HK-2 (cell line): ENCODE results near the gene AGFG1.
"Not testable (repeated sequence)": the region's sequence is repeated elsewhere in the genome, so short reads cannot be mapped to it uniquely, and the experiment has no call there.

Source experiments
- DNase-seq: peaks from one replicate; pipeline ENCODE4 v3.0.0-alpha.2; 2018; ENCODE audit not compliant: unreplicated experiment

AGFG1 gene

DNA sequence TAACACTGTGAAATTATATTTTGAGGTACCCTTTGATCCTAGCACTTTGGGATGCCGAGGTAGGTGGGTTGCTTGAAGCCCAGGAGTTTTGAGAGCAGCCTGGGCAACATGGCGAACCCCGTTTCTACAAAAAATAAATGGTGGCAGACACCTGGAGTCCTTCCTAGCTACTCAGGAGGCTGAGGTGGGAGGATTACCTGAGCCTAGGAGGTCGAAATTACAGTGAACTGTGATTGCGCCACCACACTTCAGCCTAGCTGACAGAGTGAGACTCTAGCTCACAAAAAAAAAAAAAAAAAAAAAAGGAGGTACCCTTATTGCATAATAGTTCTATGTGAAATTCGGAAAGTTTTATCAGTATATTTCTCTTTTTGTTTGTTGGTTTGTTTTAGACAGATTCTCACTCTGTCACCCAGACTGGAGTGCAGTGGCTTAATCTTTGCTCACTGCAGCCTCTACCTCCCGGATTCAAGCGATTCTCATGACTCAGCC, 67.6 kb downstream of the AGFG1 start:
- DNase-seq: no peak

GRCh38 chr2:227540352-227540751, 68.4 kb downstream of the AGFG1 start:
- not testable (repeated sequence) for DNase-seq

GRCh38 chr2:227545990-227546389, 74.0 kb downstream of the AGFG1 start:
- DNase-seq: no peak

DNA sequence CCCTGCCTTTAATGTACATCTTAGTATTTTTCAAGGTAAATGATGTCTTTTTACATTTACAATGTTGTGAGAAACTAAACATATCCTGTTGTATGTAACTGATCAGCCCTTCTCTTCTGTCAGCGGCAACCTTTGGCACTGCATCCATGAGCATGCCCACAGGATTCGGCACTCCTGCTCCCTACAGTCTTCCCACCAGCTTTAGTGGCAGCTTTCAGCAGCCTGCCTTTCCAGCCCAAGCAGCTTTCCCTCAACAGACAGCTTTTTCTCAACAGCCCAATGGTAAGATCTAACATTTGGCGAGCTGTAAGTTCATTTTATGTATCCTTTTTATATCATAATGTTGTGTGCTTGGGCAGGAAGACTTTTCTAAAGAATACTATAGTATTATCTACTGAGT, 79.9 kb downstream of the AGFG1 start:
- no peak for DNase-seq

DNA sequence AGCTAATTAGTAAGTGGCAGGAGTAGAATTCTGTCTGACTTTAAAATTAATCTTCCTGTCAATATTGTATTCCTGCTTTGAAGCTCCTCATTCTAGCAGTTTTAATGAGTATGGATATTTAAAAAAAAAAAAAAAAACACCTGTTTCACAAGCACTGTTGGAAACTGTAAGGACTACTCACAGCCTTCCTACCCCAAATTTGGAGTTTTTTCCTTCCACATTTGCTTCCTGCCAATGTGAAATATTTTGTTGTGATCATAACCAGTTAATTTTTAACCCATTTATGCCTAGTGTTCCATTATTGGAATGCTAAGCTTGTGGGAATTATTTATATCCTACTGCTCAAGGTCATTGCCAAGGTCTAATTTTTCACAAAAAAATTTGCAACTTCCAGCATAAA, 90.6 kb downstream of the AGFG1 start:
- no peak for DNase-seq

DNA sequence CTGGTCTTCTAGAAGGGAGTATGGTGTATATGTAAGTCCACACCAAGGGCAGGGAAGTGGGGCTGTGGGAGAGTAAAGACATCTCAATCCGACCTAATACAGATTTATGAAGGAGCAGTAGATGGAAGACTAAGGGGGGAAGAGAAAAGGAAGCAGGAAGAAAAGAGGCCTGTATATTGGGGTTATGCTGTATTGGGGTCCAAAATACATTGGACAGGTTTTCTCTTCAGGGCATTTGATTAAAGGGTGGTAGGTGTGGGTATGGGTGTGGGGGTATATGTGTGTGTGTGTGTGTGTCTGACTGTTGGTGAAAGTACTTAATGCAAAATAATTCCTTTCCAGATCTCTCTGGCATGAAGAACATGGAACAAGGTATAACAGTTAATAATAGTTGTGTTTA, 93.1 kb downstream of the AGFG1 start:
- no peak for DNase-seq

DNA sequence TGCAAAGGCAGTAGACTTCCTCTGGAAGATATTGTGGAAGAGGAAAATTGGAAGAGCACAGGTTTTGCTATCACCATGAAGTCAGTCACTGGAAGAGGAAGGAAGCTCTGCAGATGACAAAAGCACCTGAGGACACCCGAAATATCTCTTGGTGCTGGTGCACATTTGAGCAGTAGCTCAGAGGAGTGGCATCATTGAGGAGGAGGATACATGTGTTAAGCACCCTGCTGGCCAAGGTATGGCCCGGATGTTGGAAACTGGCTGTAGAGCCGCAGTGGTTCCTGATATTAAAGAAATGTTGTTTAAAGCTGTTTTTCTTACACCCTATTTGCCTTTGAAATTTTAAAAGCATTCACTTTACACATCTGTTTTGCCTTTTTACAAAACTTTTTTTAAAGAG, 94.1 kb downstream of the AGFG1 start:
- DNase-seq: no peak

GRCh38 chr2:227568852-227569169, 96.9 kb downstream of the AGFG1 start:
- no peak for DNase-seq

- DNase-seq: no peak
These were observed 98.7 kb downstream of the AGFG1 start for GRCh38 chr2:227570615-227571014.

DNA sequence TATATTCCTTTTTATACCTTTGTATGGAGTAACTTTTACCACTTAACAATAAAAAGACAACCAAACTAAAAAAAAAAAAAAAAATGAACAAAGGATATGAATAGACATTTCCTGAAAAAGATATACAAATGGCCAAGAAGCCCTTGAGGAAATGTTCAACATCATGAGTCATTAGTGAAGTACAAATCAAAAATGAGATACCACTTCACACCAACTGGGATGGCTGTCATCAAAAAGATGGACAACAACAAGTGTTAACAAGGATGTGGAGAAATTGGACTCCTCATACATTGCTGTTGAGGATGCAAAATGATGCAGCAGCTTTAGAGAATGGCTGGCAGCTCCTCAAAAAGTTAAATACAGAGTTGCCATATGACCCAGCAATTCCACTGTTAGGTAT, 104.2 kb downstream of the AGFG1 start:
- no peak for DNase-seq

DNA sequence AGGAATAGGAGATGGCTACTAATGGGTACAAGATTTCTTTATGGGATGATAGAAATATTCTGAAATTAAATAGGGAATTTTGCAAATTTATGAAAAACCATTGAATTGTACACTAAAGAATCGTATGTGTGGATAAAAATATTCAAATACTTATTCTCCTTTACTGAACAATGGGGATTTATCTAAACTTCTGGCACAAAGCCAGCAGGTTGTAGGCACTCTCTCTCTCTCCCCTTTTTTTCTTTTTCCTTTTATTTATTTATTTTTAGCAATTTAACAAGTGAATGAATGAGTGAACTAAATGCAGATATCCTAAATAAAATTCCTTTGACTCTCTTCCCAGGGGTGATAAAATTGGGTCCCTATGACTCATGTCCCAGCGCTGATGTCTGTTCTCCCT, 104.9 kb downstream of the AGFG1 start:
- no peak for DNase-seq

GRCh38 chr2:227577555-227577954, 105.6 kb downstream of the AGFG1 start:
- no peak for DNase-seq

DNA sequence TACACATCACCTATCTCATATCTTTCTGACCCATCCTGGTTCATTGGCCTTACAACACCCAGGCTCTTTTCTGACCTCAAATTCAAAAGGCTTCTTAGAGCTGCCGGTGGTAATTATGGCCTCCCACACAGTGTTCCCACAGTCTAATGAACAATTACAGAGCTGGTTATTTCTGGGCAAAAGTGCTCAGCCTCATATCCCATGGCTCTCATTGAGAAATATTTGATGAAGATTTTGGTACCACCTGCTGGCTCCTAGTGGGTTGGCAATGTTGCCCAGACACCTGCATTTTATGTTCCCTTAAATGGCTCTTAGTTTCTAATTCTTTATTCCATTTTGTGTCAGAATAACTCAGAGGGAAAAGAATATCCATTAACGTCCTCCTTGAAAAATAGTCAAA, 106.7 kb downstream of the AGFG1 start:
- DNase-seq: no peak

- no peak for DNase-seq
These were observed 107.8 kb downstream of the AGFG1 start for GRCh38 chr2:227579791-227580190.

- no peak for DNase-seq
These were observed 110.4 kb downstream of the AGFG1 start for GRCh38 chr2:227582369-227582768.

DNA sequence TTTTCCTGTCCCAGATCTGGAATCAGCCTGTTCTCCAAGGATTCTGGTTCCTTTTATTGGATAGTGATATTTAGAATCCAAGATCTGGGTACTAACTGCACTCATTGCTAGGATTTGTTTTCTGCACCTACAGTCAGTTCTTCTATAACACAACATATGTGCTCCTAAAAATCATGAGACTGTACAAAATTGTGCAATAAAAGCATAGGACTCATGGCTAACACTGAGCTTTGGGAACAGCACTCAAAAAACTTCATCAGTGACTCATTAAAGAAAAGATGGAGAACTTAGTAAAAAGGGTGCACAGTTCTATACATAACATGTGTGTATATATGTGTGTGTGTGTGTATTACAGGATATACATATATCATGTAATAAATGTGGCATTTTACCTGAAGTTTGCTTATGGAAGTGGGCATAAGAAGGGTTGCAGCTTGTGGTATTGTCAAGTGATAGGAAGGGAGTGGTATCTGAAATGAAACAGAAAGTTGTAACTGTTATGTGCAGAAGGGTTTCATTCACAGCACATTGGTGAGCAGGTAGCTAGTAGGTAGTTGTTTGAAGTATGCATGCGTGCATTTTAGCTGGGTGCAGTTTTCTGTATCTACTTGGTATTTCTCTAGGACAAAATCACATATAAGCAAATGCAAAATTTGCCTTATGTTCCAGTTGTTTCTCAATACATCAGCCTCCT, 120.9 kb downstream of the AGFG1 start:
- no peak for DNase-seq

DNA sequence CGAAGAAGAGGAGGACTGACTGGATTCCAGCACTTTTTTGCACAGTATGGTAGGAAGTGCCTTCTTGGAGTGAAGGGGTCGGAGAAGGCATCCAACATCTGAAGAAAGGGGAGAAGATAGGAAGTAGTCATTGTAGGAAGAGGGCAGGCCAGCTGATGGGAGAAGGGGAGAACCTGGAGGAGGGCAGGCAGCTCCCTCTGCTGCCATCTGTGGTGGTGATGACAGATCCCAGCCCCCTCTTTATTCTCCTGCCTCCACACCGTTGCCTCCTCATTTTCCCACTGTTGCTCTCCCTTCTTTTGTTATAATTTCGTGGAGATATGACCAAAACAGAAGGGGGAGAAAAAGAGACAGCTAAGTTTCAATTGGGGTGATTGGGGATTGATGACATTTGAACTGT, 123.8 kb downstream of the AGFG1 start:
- DNase-seq: no peak

GRCh38 chr2:227597036-227597435, 125.1 kb downstream of the AGFG1 start:
- DNase-seq: no peak

DNA sequence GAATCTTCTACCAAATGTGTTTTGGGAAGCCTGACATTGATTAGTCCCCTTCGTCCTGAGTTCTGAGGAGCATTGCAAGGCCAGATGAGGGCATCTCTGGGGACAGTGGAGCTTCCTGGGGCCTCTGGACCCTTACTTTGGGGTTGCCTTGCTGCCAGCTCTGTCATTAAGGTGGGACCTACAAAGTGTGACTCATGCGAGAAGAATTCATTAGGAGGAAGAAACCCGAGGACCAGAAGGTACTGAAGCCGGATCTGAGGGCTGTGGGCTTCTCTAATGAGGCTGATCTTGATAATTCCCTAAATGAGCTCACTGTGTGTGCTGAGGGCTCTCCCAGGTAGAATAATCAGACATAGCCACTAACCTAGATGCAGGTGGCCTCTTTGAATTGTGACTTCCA, 126.0 kb downstream of the AGFG1 start:
- no peak for DNase-seq

GRCh38 chr2:227598835-227599503, 127.0 kb downstream of the AGFG1 start, which contains the start of gene SCYGR2:
Gene SCYGR2, plus strand, starts transcription at chr2:227598893. Its CDS starts 0 bp downstream, at chr2:227598893.
- DNase-seq: not testable (repeated sequence)

DNA sequence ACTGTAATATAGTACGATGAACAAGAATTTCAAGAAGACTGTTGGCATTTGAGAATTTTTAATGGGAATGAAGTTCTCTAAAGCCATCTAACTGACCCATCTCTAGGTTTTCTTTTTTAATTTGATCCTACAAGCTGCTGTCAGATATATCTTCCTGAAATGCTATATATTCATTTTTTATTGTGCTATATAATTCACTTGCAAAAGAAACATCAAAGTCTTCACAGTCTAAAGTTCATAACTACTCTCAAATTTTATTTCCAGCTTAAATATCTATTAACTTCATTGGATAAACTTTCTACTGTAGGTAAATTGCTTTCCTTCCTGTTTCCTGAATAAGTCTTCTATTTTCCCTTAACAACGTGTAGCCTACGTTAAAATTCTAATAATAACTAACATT, 130.4 kb downstream of the AGFG1 start:
- DNase-seq: no peak

- no peak for DNase-seq
These were observed 134.5 kb downstream of the AGFG1 start for GRCh38 chr2:227606476-227606875.

- DNase-seq: no peak
These were observed 136.0 kb downstream of the AGFG1 start for GRCh38 chr2:227607941-227608340.
